Mononuclear cell (primary cell): ENCODE results near the gene SAMD4A. TPM values are rescaled to one million over a fixed set of nuclear protein-coding genes. Genes with fewer than 3 reads are reported as not detected.

Source experiments
- H3K27me3 ChIP-seq: 2 replicates; pipeline ENCODE4 v1.6.0; 2011; ENCODE audit warnings: low read length, control low read depth; ENCODE audit not compliant: insufficient read depth
- H3K4me1 ChIP-seq: 2 replicates; pipeline ENCODE4 v1.5.1; 2011; ENCODE audit warnings: mild to moderate bottlenecking, low read length, control low read depth; ENCODE audit not compliant: insufficient read depth
- H3K4me3 ChIP-seq: 2 replicates; pipeline ENCODE4 v1.5.1; 2011; ENCODE audit warnings: mild to moderate bottlenecking, low read length, moderate library complexity
- H3K9me3 ChIP-seq: 2 replicates; pipeline ENCODE4 v1.5.1; 2011; ENCODE audit warnings: low read depth, mild to moderate bottlenecking, control low read depth, low read length
- total RNA-seq: library from RNA; depleted of rRNA; stranded (reverse); fragments of >200 nt; gene quantifications from one replicate; pipeline ENCODE4 v1.2.3, GENCODE V29; 2012

The SAMD4A gene
- total RNA-seq, 1 donor = 2.0 TPM

GRCh38 chr14:54697803-54698202, 130.9 kb downstream of the SAMD4A start:
- Histone ChIP-seq H3K4me1 (no peaks in the 10 kb centered on the region), H3K27me3 (no peaks in the 10 kb centered on the region), H3K4me3 (no peak overlapping the region), H3K9me3 (no peaks in the 10 kb centered on the region)

GRCh38 chr14:54698501-54698900, 131.6 kb downstream of the SAMD4A start:
- Histone ChIP-seq H3K27me3 (no peaks in the 10 kb centered on the region), H3K4me1 (no peaks in the 10 kb centered on the region), H3K9me3 (no peaks in the 10 kb centered on the region), H3K4me3 (no peak overlapping the region)

GRCh38 chr14:54698966-54699530, 132.1 kb downstream of the SAMD4A start:
- Histone ChIP-seq H3K4me3 (no peak overlapping the region), H3K9me3 (no peaks in the 10 kb centered on the region), H3K4me1 (no peaks in the 10 kb centered on the region), H3K27me3 (no peaks in the 10 kb centered on the region)

- no peaks in the 10 kb centered on the region for H3K4me1 ChIP-seq
- no peaks in the 10 kb centered on the region for H3K9me3 ChIP-seq
- no peak overlapping the region for H3K4me3 ChIP-seq
- no peaks in the 10 kb centered on the region for H3K27me3 ChIP-seq
These were observed 132.8 kb downstream of the SAMD4A start for GRCh38 chr14:54699735-54700134.

GRCh38 chr14:54700717-54701116, 133.8 kb downstream of the SAMD4A start:
- Histone ChIP-seq H3K9me3 (no peaks in the 10 kb centered on the region), H3K27me3 (no peaks in the 10 kb centered on the region), H3K4me3 (no peak overlapping the region), H3K4me1 (no peaks in the 10 kb centered on the region)

GRCh38 chr14:54702014-54702491, 135.1 kb downstream of the SAMD4A start:
- Histone ChIP-seq H3K27me3 (no peaks in the 10 kb centered on the region), H3K9me3 (no peaks in the 10 kb centered on the region), H3K4me3 (no peak overlapping the region), H3K4me1 (no peaks in the 10 kb centered on the region)

- Histone ChIP-seq H3K4me3 (no peak overlapping the region), H3K9me3 (no peaks in the 10 kb centered on the region), H3K4me1 (no peaks in the 10 kb centered on the region), H3K27me3 (no peaks in the 10 kb centered on the region)
These were observed 135.6 kb downstream of the SAMD4A start for GRCh38 chr14:54702492-54702891.

GRCh38 chr14:54703082-54703481, 136.2 kb downstream of the SAMD4A start:
- no peaks in the 10 kb centered on the region for H3K9me3 ChIP-seq

GRCh38 chr14:54703724-54704123, 136.8 kb downstream of the SAMD4A start:
- no peaks in the 10 kb centered on the region for H3K9me3 ChIP-seq
- no peaks in the 10 kb centered on the region for H3K27me3 ChIP-seq
- no peak overlapping the region for H3K4me3 ChIP-seq
- no peaks in the 10 kb centered on the region for H3K4me1 ChIP-seq

More at GRCh38 chr14:54703082-54703481, 136.2 kb downstream of the SAMD4A start:
- H3K4me1 ChIP-seq = no peaks in the 10 kb centered on the region
- H3K4me3 ChIP-seq = no peak overlapping the region
- no peaks in the 10 kb centered on the region for H3K27me3 ChIP-seq

- H3K27me3 ChIP-seq = no peaks in the 10 kb centered on the region
- no peaks in the 10 kb centered on the region for H3K9me3 ChIP-seq
- H3K4me3 ChIP-seq = no peak overlapping the region
- no peaks in the 10 kb centered on the region for H3K4me1 ChIP-seq
These were observed 137.8 kb downstream of the SAMD4A start for GRCh38 chr14:54704768-54705167.

GRCh38 chr14:54706769-54707168, 139.8 kb downstream of the SAMD4A start:
- peaks cover 4% of the 10 kb centered on the region for H3K4me1 ChIP-seq
- no peaks in the 10 kb centered on the region for H3K9me3 ChIP-seq
- no peaks in the 10 kb centered on the region for H3K27me3 ChIP-seq
- no peak overlapping the region for H3K4me3 ChIP-seq

- no peak overlapping the region for H3K4me3 ChIP-seq
- peaks cover 14% of the 10 kb centered on the region for H3K4me1 ChIP-seq
- no peaks in the 10 kb centered on the region for H3K27me3 ChIP-seq
- no peaks in the 10 kb centered on the region for H3K9me3 ChIP-seq
These were observed 141.2 kb downstream of the SAMD4A start for GRCh38 chr14:54708161-54708560.

GRCh38 chr14:54708982-54709381, 142.1 kb downstream of the SAMD4A start:
- Histone ChIP-seq H3K9me3 (no peaks in the 10 kb centered on the region), H3K27me3 (no peaks in the 10 kb centered on the region), H3K4me1 (peaks cover 18% of the 10 kb centered on the region), H3K4me3 (no peak overlapping the region)

- peaks cover 18% of the 10 kb centered on the region for H3K4me1 ChIP-seq
- no peaks in the 10 kb centered on the region for H3K27me3 ChIP-seq
- H3K9me3 ChIP-seq = no peaks in the 10 kb centered on the region
- no peak overlapping the region for H3K4me3 ChIP-seq
These were observed 142.5 kb downstream of the SAMD4A start for GRCh38 chr14:54709444-54709843.

- H3K9me3 ChIP-seq = no peaks in the 10 kb centered on the region
- no peaks in the 10 kb centered on the region for H3K27me3 ChIP-seq
- H3K4me3 ChIP-seq = no peak overlapping the region
- H3K4me1 ChIP-seq = peaks cover 18% of the 10 kb centered on the region
These were observed 142.9 kb downstream of the SAMD4A start for GRCh38 chr14:54709867-54710266.

- no peaks in the 10 kb centered on the region for H3K27me3 ChIP-seq
- no peak overlapping the region for H3K4me3 ChIP-seq
These were observed 144.4 kb downstream of the SAMD4A start for GRCh38 chr14:54711312-54711711.

More at GRCh38 chr14:54711312-54711711, 144.4 kb downstream of the SAMD4A start:
- no peaks in the 10 kb centered on the region for H3K9me3 ChIP-seq
- H3K4me1 ChIP-seq = peaks cover 18% of the 10 kb centered on the region
